WI38 (cell line): ENCODE results near the gene IL10RA.

Source experiments
- H3K4me3 ChIP-seq: 2 replicates; pipeline ENCODE4 v1.5.1; 2011; ENCODE audit warnings: low read depth, mild to moderate bottlenecking, control low read depth, low read length
- CTCF ChIP-seq: IDR thresholded peaks from 2 replicates; pipeline ENCODE4 v1.5.1; 2012; ENCODE audit warnings: low read depth, mild to moderate bottlenecking, control low read depth, low read length

Gene IL10RA

DNA sequence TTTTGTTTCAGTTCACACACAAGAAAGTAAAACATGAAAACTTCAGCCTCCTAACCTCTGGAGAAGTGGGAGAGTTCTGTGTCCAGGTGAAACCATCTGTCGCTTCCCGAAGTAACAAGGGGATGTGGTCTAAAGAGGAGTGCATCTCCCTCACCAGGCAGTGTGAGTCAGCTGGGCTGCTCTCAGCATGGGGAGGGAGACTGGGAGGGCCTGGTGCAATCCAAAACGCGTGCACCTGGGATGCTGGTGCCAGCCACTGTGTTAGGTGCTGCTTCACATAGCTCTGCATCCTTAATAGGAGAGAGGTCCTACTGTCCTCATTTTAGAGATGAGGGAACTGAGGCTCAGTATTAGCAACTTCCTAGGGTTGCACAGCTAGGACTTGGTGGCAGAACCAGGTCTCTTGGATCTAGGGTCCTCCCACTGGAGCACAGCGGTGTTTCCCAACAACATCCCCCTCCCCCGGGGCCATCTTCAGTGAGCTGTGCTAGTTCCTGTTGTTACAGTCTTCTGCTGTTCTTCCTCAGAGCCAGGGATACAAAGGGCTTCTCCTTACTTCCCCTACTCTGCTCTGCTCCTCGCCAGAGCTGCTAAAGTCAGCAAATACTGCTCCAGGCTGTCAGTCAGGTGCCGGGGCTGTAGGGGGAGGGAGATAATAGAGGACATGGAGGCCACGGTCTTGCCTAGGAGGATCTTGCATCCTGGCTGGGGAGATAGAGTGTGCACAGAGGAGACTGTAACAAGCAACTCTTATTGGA is 8.0 kb downstream of the IL10RA start:
- no peak for TF ChIP-seq CTCF
- H3K4me3 ChIP-seq: no peak overlapping the region

GRCh38 chr11:117995472-117995871 is 9.3 kb downstream of the IL10RA start:
- TF ChIP-seq CTCF: no peak

DNA sequence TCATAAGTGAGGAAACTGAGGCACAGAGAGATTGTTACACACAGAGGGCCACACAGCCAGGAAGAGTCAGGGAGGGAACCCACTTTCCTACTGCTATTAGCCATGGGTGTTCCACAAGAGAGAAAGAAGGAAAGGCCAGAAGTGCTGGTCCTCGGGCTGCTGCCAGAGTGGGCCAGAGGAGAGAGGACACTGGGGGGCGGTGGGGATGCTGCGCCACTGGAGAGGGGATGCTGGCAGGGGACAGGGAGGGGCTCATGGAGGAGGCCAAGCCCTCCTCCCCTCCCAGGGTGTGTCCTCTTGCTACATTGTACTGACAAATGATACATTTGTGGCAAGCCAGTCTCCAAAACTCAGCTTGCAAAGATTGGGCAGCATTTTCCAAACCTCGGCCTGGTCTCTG is 9.9 kb downstream of the IL10RA start:
- no peak for TF ChIP-seq CTCF

More at GRCh38 chr11:117995472-117995871, 9.3 kb downstream of the IL10RA start:
- no peak overlapping the region for H3K4me3 ChIP-seq

DNA sequence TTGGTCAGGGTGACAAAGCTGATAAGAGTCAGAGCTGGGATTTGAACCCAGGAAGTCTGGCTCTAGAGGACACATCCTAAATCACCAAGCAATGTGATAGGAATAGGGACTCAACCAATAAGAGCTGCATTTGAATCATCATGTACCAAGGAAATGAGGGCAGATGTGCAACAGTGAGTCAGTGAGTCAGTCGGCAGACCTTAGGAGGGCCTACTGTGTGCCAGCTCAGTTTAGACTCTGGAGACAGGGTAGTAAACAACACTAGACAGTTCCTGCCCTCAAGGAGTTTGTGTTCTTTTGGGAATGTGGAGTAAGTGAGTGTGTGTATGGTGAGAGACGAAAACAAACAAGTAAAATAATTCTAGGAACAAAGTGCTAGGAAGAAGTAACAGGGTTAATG is 11.2 kb downstream of the IL10RA start:
- H3K4me3 ChIP-seq: no peak overlapping the region
- no peak for TF ChIP-seq CTCF

More for the DNA sequence above, 9.9 kb downstream of the IL10RA start:
- H3K4me3 ChIP-seq: no peak overlapping the region

- no peak for TF ChIP-seq CTCF
- H3K4me3 ChIP-seq: no peak overlapping the region
Measured at GRCh38 chr11:117997823-117998579, 11.8 kb downstream of the IL10RA start.

DNA sequence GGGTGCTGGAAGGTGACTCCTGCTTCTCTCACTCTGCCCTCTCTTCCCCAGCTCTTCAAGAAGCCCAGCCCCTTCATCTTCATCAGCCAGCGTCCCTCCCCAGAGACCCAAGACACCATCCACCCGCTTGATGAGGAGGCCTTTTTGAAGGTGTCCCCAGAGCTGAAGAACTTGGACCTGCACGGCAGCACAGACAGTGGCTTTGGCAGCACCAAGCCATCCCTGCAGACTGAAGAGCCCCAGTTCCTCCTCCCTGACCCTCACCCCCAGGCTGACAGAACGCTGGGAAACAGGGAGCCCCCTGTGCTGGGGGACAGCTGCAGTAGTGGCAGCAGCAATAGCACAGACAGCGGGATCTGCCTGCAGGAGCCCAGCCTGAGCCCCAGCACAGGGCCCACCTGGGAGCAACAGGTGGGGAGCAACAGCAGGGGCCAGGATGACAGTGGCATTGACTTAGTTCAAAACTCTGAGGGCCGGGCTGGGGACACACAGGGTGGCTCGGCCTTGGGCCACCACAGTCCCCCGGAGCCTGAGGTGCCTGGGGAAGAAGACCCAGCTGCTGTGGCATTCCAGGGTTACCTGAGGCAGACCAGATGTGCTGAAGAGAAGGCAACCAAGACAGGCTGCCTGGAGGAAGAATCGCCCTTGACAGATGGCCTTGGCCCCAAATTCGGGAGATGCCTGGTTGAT is 12.6 kb downstream of the IL10RA start:
- no peak overlapping the region for H3K4me3 ChIP-seq
- TF ChIP-seq CTCF: no peak
